ENCODE measurements around the gene TBX10. TPM values are rescaled to one million over a fixed set of nuclear protein-coding genes. Genes with fewer than 3 reads are reported as not detected.

The TBX10 gene
- total and polyA plus RNA-seq, 7 donors: 0.01 TPM; not detected in 6

DNA sequence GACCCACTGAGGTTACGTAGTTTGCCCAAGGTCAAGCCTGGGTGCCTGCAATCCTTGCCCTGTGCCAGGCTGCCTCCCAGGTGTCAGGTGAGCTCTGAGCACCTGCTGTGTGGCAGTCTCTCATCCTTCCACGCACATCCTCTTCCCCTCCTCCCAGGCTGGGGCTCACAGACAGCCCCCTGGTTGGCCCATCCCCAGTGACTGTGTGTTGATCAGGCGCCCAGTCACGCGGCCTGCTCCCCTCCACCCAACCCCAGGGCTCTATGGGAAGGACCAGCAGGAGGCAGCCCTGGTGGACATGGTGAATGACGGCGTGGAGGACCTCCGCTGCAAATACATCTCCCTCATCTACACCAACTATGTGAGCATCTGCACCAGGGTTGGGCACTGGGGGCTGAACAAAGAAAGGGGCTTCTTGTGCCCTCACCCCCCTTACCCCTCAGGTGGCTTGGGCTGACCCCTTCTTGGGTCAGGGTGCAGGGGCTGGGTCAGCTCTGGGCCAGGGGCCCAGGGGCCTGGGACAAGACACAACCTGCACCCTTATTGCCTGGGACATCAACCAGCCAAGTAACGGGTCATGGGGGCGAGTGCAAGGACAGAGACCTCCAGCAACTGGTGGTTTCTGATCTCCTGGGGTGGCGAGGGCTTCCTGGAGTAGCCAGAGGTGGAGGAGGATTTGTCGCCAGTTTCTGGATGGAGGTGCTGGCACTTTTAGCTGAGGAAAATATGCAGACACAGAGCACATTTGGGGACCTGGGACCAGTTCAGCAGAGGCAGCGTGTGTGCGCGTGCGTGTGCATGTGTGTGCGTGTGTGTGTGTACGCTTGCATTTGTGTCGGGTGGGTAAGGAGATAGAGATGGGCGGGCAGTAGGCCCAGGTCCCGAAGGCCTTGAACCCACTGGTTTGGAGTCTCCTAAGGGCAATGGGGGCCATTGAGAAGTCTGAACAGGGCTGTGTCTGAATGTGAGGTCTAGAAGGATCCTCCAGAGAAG, 54.4 kb downstream of the TBX10 start:
- Histone ChIP-seq H3K27me3 (ENCODE audit: insufficient read depth in 3 of 3, low read length in 2 of 3) (no peaks in the 10 kb centered on the region), H3K27ac (peak overlapping the region; percentile 96), H3K4me3 (peak overlapping the region; percentile 95), H3K36me3 (ENCODE audit: insufficient read depth in 1 of 2, low read depth in 1 of 2) (peaks cover 0 to 49% of the 10 kb centered on the region in 2 donors), H3K9me3 (no peaks in the 10 kb centered on the region), H3K4me1 (peaks cover 12% of the 10 kb centered on the region)
- WGBS, 3 donors: 85 to 86% (median 85%) methylated on average over 21 of the region's 21 CpGs
- ATAC-seq (no peak), DNase-seq (no peak)
- intact Hi-C loops (cut with DNase I): no loop called here
- TF ChIP-seq, protein P1, sequence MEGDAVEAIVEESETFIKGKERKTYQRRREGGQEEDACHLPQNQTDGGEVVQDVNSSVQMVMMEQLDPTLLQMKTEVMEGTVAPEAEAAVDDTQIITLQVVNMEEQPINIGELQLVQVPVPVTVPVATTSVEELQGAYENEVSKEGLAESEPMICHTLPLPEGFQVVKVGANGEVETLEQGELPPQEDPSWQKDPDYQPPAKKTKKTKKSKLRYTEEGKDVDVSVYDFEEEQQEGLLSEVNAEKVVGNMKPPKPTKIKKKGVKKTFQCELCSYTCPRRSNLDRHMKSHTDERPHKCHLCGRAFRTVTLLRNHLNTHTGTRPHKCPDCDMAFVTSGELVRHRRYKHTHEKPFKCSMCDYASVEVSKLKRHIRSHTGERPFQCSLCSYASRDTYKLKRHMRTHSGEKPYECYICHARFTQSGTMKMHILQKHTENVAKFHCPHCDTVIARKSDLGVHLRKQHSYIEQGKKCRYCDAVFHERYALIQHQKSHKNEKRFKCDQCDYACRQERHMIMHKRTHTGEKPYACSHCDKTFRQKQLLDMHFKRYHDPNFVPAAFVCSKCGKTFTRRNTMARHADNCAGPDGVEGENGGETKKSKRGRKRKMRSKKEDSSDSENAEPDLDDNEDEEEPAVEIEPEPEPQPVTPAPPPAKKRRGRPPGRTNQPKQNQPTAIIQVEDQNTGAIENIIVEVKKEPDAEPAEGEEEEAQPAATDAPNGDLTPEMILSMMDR (IDR thresholded peaks at IDR 0.05): no peak

DNA sequence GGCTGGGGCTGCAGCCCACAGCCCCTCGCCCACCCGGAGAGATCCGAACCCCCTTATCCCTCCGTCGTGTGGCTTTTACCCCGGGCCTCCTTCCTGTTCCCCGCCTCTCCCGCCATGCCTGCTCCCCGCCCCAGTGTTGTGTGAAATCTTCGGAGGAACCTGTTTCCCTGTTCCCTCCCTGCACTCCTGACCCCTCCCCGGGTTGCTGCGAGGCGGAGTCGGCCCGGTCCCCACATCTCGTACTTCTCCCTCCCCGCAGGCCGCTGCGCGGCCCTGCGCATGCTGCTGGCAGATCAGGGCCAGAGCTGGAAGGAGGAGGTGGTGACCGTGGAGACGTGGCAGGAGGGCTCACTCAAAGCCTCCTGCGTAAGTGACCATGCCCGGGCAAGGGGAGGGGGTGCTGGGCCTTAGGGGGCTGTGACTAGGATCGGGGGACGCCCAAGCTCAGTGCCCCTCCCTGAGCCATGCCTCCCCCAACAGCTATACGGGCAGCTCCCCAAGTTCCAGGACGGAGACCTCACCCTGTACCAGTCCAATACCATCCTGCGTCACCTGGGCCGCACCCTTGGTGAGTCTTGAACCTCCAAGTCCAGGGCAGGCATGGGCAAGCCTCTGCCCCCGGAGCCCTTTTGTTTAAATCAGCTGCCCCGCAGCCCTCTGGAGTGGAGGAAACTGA, 55.2 kb downstream of the TBX10 start:
- WGBS, 3 donors: 16 to 21% (median 20%) methylated on average over 24 to 33 of the region's 33 CpGs
- peak overlapping the region; percentile 95 for H3K4me3 ChIP-seq
- peaks cover 0 to 47% of the 10 kb centered on the region in 2 donors for H3K36me3 ChIP-seq (ENCODE audit: insufficient read depth in 1 of 2, low read depth in 1 of 2)
- peak overlapping the region; percentile 96 for H3K27ac ChIP-seq
- intact Hi-C loops (cut with DNase I): no loop called here
- H3K4me1 ChIP-seq: peaks cover 12% of the 10 kb centered on the region
- H3K27me3 ChIP-seq (ENCODE audit: insufficient read depth in 3 of 3, low read length in 2 of 3): no peaks in the 10 kb centered on the region
- DNase-seq (peak; percentile 78 to 86), ATAC-seq (peak; percentile 39 to 67 (median 55))
- H3K9me3 ChIP-seq: no peaks in the 10 kb centered on the region
- TF ChIP-seq, protein P1 (IDR thresholded peaks at IDR 0.05): no peak

DNA sequence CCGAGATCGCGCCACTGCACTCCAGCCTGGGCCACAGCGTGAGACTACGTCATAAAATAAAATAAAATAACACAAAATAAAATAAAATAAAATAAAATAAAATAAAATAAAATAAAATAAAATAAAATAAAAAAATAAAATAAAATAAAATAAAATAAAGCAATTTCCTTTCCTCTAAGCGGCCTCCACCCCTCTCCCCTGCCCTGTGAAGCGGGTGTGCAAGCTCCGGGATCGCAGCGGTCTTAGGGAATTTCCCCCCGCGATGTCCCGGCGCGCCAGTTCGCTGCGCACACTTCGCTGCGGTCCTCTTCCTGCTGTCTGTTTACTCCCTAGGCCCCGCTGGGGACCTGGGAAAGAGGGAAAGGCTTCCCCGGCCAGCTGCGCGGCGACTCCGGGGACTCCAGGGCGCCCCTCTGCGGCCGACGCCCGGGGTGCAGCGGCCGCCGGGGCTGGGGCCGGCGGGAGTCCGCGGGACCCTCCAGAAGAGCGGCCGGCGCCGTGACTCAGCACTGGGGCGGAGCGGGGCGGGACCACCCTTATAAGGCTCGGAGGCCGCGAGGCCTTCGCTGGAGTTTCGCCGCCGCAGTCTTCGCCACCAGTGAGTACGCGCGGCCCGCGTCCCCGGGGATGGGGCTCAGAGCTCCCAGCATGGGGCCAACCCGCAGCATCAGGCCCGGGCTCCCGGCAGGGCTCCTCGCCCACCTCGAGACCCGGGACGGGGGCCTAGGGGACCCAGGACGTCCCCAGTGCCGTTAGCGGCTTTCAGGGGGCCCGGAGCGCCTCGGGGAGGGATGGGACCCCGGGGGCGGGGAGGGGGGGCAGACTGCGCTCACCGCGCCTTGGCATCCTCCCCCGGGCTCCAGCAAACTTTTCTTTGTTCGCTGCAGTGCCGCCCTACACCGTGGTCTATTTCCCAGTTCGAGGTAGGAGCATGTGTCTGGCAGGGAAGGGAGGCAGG, 56.0 kb downstream of the TBX10 start, which contains the start of gene GSTP1:
GSTP1 (plus strand) TSS at position 566 of the 958 bp plus-strand sequence; CDS start at position 598, 32 bp downstream.
- TF ChIP-seq, protein P1 (IDR thresholded peaks at IDR 0.05): peak; percentile 68
- 1 to 3% (median 1%) methylated on average over 56 to 81 of the region's 81 CpGs for WGBS, 3 donors
- DNase-seq (peak; percentile 93 to 97), ATAC-seq (peak; percentile 96 to 98 (median 96))
- H3K4me1 ChIP-seq: peaks cover 12% of the 10 kb centered on the region
- peak within 1 kb of the TSS; percentile 96 for H3K27ac ChIP-seq
- peaks cover 0 to 39% of the 10 kb centered on the region in 2 donors for H3K36me3 ChIP-seq (ENCODE audit: insufficient read depth in 1 of 2, low read depth in 1 of 2)
- H3K27me3 ChIP-seq (ENCODE audit: insufficient read depth in 3 of 3, low read length in 2 of 3): peaks cover 0 to under 1% (median 0%) of the 10 kb centered on the region in 3 donors
- H3K9me3 ChIP-seq: no peaks in the 10 kb centered on the region
- H3K4me3 ChIP-seq: peak within 1 kb of the TSS; percentile 95
- intact Hi-C loops (cut with DNase I): no loop called here

DNA sequence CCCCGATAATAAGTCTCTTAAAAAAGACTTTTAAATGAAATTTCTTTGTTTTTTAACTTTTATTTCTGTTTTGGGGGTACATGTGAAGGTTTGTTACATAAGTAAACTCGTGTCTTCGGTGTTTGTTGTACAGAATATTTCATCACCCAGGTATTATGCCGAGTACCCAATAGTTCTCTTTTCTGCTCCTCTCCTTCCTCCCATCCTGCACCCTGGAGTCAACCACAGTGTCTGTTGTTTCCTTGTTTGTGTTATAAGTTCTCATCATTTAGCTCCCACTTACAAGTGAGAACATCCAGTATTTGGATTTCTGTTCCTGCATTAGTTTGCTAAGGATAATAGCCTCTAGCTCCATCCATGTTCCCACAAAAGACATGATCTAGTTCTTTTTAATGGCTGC, 57.6 kb downstream of the TBX10 start:
- WGBS, 3 donors: 82 to 87% (median 86%) methylated on average over 4 of the region's 4 CpGs
- intact Hi-C loops (cut with DNase I): no loop called here
- TF ChIP-seq, protein P1 (IDR thresholded peaks at IDR 0.05): no peak

More for the DNA sequence above, 57.6 kb downstream of the TBX10 start:
- ATAC-seq: no peak
- Histone ChIP-seq H3K4me3 (no peak overlapping the region), H3K4me1 (peaks cover 12% of the 10 kb centered on the region), H3K27ac (no peak overlapping the region), H3K36me3 (ENCODE audit: insufficient read depth in 1 of 2, low read depth in 1 of 2) (peaks cover 0 to 24% of the 10 kb centered on the region in 2 donors), H3K27me3 (ENCODE audit: insufficient read depth in 3 of 3, low read length in 2 of 3) (peaks cover 0 to 7% (median 3%) of the 10 kb centered on the region in 3 donors), H3K9me3 (no peaks in the 10 kb centered on the region)
- no peak for DNase-seq

Data from psoas muscle (tissue), 8 donors.